ENCODE measurements around the gene TNS2.

TNS2 gene

DNA sequence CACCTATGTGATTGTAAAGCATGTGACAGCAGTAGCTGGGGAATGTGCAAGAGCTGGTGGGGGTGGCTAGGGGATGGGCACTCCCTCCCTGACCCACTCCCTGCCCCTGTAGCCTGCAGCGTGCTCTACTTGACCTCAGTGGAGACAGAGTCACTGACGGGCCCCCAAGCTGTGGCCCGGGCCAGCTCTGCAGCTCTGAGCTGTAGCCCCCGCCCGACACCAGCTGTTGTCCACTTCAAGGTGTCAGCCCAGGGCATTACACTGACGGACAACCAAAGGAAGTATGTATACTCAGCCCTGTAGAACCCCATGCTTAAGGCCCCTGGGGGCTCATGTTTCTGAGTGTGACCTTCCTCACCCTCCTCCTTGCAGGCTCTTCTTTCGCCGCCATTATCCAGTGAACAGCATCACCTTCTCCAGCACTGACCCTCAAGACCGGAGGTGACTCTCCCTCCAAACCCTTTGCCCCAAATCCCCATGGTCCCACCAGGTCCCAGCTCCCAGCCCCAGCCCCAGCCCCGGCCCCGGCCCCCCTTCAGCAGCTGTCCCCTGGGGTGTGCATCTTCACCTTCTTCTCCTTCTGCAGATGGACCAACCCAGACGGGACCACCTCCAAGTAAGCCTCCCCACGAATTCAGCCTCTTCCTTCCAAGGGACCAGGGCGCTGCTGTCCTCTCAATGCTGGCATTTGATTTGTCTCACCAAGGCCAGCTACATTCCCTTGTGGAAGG, 13.3 kb downstream of the TNS2 start:
- DNase-seq (ENCODE audit: low spot score) = no peak
- TF ChIP-seq, protein P1, sequence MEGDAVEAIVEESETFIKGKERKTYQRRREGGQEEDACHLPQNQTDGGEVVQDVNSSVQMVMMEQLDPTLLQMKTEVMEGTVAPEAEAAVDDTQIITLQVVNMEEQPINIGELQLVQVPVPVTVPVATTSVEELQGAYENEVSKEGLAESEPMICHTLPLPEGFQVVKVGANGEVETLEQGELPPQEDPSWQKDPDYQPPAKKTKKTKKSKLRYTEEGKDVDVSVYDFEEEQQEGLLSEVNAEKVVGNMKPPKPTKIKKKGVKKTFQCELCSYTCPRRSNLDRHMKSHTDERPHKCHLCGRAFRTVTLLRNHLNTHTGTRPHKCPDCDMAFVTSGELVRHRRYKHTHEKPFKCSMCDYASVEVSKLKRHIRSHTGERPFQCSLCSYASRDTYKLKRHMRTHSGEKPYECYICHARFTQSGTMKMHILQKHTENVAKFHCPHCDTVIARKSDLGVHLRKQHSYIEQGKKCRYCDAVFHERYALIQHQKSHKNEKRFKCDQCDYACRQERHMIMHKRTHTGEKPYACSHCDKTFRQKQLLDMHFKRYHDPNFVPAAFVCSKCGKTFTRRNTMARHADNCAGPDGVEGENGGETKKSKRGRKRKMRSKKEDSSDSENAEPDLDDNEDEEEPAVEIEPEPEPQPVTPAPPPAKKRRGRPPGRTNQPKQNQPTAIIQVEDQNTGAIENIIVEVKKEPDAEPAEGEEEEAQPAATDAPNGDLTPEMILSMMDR (IDR thresholded peaks at IDR 0.05; ENCODE audit: extremely low read depth, insufficient read depth, missing control alignments) = no peak
- in situ Hi-C loops (cut with MboI; ENCODE audit: low pct_unique_long_range_greater_than_20kb, low sequenced_read_pairs, unreplicated experiment) = no loop called here

DNA sequence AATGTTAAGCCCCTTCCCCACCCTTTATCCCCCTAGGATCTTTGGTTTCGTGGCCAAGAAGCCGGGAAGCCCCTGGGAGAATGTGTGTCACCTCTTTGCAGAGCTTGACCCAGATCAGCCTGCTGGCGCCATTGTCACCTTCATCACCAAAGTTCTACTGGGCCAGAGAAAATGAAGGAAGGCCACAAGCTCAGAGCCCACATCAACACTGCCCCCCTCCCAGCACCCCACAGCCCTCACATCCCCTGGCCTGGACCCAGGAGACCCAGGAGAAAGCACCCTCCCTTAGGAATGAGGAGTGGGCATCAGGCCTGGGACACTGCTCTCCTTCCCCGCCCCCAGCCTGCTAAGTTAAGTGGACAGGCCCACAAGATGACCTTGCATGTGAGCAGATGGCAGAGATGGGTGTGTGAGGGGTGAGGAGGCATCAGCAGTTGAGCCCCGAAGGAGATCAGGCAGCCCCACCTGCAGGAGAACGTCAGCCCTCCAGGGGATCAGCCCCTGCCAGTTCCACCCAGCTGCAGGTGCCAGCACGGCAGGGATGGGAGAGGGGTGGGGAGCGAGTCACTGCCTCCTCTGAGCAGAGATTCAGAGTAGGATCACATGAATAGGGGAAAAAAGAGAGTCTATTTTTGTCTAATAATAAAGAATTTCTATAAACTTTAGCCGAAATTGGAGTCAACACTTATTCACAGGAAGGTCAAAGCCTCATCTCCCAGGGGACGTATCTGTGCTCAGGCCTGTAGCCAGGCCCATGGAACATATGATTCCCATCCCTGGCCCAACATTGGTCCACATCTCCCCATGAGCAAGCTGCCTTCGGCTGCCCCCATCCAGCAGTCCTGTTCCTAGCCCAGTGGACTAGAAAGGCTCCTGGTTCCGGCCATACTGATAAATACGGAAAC, 14.1 kb downstream of the TNS2 start:
- in situ Hi-C loops (cut with MboI; ENCODE audit: low pct_unique_long_range_greater_than_20kb, low sequenced_read_pairs, unreplicated experiment) = no loop called here
- TF ChIP-seq, protein P1 (IDR thresholded peaks at IDR 0.05; ENCODE audit: extremely low read depth, insufficient read depth, missing control alignments) = no peak
- DNase-seq (ENCODE audit: low spot score) = no peak

DNA sequence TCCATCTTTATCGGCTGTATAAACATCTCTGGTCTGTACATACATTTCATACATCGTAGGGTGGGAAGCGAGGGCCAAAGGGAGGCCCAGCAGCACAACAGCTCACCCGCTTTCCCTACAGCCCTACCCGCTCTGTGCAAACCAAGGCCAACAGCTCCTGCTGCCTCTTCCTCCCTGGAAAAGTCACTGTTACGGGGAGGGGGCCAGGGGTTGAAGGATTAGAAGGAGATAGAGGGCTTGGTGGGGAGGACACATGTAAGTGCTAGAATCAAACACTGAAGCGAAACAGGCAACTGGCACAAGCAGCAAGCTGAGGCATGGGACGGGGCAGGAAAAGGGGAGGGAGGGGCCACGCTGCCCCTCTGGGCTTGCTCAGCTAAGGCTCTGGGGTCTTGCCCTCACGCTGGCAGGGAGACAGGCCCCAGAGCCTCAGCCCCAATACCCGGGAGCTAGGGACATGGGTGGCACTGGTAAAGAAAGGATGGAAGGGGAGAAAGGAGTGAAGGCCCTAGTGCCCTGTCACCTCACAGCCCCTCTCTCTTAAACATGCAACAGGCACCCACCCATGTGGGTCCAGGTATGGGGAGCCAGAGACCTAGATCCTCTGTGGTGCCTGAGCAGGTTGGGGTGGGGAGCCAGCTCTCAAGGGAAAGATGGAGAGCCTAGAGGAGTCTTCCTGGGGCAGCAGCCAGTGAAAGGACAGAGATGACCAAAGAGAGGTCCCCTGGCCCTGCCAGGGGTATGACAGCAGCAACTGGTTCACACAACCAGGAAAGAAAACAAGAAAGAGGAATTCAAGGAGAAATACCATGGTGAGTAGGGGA, 15.0 kb downstream of the TNS2 start:
- DNase-seq (ENCODE audit: low spot score) = no peak
- in situ Hi-C loops (cut with MboI; ENCODE audit: low pct_unique_long_range_greater_than_20kb, low sequenced_read_pairs, unreplicated experiment) = no loop called here
- TF ChIP-seq, protein P1 (IDR thresholded peaks at IDR 0.05; ENCODE audit: extremely low read depth, insufficient read depth, missing control alignments) = no peak

DNA sequence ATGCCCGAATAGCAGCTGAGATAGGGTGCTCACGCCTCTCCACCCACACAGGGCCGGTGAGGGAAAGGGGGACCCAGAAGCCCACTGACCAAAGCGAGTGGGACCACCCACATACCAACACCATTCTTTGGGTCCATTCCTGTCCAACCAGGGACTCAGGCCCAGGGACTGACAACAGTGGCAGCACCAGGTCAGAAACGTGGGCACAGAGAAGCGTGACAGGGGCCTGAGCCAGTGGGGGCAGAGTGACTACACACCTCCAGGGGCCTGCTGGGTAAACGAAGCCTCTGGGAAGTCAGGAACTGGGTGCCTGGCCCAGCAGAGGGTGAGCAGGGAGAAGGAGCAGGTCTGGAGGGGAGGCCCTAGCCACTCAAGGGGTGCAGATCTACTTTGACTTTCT, 15.6 kb downstream of the TNS2 start:
- in situ Hi-C loops (cut with MboI; ENCODE audit: low pct_unique_long_range_greater_than_20kb, low sequenced_read_pairs, unreplicated experiment) = no loop called here
- TF ChIP-seq, protein P1 (IDR thresholded peaks at IDR 0.05; ENCODE audit: extremely low read depth, insufficient read depth, missing control alignments) = peak; percentile 5
- no peak for DNase-seq (ENCODE audit: low spot score)

DNA sequence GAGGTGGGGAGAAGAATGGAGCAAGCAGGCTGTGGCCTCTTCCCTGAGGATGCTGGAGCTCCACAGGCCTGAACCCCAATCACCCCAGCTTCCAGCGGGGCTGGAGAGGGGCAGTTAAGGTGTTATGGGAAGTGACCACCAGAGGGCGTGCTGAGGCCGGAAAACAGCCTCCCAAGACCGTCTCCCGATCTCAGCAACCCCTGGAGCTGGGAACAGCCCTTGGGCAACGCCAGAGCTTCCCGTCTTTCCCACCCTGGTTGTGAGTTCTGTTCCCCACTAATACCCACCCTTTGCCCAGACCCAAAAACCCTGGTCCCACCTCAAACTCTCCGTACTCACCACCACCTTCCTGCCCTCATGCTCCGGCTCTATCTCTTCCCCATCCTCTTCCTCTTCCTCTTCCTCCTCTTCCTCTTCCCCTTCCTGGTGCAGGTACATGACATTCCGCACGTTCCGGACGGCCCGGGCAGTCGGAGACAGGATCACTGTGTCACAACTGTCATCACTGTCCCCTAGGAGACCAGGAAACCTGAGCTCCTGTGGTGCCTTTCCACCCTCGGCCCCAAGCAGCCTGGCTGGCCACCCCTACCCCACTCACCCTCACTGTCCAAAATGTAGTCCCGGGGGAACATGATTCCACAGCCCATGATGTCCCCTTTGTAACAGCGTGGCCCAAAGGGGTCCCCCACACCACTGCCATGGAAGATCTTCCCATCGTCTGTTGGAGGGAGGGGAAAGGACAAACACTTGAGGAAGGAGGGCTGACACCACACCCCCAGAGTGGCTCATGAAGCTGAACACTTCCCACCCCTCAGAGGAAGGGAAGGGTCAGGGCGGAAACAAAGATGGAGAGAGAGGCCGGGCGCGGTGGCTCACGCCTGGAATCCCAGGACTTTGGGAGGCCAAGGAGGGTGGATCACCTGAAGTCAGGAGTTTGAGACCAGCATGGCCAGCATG, 16.4 kb downstream of the TNS2 start:
- DNase-seq (ENCODE audit: low spot score) = peak; percentile 90
- in situ Hi-C loops (cut with MboI; ENCODE audit: low pct_unique_long_range_greater_than_20kb, low sequenced_read_pairs, unreplicated experiment) = no loop called here
- TF ChIP-seq, protein P1 (IDR thresholded peaks at IDR 0.05; ENCODE audit: extremely low read depth, insufficient read depth, missing control alignments) = peak; percentile 90
